Activated T-helper 1 cell treated with Interleukin-2 at 50 U/mL for 16 hours (primary cell): Measurements from ENCODE around the gene TFE3.

Source experiments
- DNase-seq: peaks from one replicate; pipeline ENCODE4 v3.0.0-alpha.2; 2020; ENCODE audit warnings: low read depth

TFE3 gene, protein sequence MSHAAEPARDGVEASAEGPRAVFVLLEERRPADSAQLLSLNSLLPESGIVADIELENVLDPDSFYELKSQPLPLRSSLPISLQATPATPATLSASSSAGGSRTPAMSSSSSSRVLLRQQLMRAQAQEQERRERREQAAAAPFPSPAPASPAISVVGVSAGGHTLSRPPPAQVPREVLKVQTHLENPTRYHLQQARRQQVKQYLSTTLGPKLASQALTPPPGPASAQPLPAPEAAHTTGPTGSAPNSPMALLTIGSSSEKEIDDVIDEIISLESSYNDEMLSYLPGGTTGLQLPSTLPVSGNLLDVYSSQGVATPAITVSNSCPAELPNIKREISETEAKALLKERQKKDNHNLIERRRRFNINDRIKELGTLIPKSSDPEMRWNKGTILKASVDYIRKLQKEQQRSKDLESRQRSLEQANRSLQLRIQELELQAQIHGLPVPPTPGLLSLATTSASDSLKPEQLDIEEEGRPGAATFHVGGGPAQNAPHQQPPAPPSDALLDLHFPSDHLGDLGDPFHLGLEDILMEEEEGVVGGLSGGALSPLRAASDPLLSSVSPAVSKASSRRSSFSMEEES

DNA sequence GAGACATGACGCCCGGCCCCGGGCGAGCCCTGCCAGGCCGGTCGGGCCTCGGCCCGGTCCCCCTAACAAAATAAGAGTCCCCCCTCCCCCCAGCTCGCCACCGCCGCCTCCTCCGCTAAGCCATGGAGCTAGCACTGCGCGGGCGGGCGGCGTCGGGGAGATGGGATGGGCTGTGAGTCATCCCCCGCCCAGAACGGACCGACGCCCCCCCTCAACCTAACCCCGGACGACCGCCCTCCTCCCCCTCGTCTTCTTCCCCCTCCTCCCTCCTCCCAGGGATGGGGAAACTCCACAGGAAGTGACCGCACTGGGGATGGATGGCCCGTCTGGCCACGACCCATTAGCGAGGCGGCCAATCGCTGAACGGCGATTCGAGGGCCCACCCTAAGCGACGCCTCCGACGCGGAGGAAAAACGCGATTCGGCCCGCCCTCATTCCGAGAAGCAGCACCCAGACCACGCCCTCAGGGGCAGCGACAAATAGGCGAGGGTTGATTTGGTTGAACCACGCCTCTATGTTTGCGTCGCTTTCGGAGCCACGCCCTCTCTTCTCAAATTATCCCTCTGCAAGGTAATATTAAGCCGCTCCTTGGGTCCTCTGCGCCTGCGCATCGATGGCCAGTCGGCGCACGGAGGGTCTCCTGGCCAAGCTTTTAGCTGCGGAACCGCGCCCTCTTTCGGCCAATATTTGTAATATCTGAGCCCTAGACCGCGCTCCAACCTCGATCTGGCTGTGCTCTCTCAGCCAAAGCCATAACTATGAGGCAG lies at the start of gene TFE3:
Gene TFE3 (minus strand): TSS at position 138 of the 767 bp plus-strand sequence. CDS start 131 bp downstream, at position 7.
- DNase-seq: peak; percentile 87

DNA sequence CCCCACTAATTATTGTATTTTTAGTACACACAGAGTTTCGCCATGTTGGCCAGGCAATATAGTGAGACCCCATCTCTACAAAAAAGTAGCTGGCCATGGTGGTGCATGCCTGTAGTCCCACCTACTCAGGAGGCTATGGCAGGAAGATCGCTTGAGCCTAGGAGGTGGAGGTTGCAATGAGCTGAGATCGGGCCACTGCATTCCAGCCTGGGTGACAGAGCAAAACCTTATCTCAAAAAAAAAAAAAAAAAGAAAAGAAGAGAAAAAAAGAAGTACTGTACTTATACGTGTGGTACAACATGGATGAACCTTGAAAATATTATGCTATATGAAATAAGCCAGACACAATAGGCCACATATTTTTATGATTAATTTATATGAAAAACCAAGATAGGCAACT lies 46.4 kb upstream of the TFE3 start:
- DNase-seq: no peak

- no peak for DNase-seq
Observed at GRCh38 chrX:49082271-49082871, 39.2 kb upstream of the TFE3 start.

DNA sequence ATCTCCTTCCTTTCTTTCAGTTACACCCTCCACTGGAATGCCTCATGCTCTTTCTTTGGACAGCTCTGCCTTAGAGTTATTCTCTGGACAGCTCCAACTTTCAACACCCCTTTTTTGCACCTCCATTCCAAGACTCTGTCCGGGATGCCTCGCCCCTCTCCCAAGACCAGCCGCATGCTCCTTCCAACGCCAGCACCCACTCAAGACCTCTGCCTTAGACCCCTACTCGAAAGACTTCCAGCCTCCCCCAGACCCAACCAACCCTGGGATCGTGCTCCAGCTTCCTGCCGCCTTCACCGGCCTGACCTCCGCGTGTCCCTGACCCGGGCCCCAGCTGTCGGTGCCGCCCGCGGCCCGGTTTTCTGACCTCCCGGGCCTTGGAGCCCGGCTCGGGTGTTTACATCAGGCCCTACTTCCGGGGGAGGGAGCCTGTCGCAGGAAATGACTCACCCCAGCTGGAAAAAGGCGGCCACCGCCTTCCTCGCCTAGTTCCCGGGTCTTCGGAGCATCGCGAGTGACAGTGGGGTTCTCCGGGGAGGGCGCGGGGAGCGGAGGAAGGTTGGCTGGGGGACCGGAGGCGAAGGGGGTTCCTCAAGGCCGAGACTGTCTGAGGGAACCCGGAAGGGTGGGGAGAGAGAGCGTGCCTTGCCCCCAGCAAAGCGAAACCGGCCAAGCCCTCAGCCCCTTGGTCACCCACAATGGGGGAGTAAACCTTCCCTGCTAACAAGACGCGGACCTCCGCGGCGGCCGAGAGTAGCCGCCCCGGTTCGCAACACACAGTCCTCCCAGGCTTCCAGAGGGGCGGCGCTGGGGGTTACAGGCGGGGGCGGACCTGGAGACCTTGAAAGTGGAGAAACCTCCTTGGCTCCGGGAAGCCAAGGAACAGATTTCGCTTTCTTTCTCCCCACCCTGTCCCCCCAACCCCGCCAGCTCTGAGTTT lies 36.6 kb upstream of the TFE3 start, which contains the start of gene WDR45:
Gene WDR45 (minus strand): TSS at position 399 of the 940 bp plus-strand sequence. CDS start 1,792 bp downstream, outside the sequence.
- peak; percentile 60 for DNase-seq

DNA sequence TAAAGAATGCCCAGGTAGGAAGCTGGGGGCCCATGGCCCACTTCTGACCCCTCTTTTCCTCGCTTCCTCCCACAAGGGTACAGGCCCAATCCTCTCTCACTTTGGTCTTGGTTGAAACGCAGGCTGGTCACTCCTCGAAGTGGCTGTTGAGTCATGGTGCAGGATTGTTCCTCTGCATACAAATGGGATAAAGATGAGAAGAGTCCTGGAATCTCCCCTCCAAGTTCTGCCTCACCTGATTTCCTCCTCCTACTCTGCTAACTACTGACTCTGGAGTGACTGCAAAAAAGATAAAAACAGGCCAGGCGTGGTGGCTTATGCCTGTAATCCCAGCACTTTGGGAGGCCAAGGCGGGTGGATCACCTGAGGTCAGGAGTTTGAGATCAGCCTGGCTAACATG lies 34.8 kb upstream of the TFE3 start:
- no peak for DNase-seq

DNA sequence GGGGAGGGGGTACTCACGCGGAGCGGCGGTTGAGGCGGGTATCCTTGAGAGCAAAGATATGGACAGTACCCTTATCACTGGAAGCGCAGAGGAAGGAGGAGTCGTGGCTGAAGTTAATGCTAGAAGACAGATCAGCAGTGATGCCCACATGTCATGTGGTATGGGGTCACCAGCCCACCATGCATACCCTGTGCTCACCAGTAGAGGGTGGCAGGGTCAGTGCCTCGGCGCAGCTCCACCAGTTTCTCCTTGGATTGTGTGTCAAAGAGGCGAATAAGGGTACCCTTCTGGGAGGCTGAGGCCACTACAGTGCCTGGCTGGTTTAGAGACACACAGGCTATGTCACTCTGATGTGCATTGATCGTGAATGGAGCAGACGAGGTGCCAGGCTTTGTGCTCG lies 32.2 kb upstream of the TFE3 start:
- no peak for DNase-seq

DNA sequence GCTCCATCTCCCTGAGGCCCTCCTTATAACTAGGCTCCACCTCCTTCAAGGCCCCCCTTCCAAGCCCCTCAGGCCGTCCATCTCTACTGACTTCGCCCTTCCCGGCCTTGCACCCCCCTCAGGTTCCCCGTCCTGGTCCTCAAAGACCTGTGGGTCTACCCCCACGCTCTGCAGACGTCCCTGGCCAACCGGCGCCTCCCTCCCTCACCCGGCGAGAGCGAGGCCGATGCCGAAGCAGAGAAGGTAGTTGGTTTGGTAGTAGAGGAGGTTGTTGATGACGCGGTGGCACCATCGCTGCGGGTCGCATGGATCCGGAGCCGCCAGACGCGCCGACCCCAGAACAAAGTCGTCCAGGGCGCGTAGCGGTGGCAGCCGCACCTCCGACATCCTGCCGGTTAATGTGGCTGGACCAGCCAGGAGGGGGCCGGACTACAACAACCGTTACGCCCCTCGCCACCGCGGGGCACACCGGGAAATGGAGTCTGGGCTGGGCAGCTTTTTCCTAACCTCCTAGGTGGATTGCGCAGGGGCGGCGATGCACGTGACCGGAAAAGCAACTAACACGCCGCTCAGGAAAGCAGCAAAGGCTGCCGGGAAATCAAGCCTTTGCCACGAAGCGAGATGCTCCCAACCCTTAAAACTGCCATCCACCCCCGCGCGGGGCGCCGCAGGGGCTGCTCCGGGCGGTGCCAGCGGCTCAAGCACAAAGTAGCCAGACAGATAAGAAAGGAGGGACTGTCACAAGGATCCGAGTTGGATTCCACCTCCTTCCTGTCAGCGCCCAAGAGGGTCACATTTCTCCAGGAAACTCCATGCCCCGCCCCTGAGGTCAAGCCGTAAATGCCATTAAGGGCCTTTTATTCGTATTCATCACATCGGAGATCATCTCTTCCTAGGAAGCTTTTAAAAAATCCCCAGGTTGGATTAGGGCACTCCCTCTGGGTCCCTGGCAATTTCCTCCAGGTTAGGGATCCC lies 30.7 kb upstream of the TFE3 start, which contains the start of gene PRAF2:
Gene PRAF2 (minus strand): TSS at position 402 of the 975 bp plus-strand sequence. CDS start 15 bp downstream, at position 387.
- peak; percentile 82 for DNase-seq

DNA sequence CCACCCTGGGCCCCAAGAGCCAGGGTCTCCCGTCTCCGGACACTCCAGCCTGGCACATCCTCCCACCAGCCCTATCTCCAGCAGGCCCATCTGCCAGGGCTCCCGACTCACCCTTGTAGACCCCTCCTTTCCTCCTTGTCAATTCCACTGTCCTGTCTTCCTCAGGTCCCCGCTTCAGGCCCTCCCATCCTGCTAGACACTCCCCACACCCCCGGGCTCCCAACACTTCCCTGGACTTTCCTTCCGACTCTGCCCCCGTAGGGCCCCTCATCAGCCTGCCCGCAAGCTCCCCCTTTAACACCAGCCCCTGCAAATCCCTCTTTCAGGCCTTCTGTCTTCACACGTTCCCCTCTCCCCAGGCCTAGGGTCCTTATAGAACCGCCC lies 29.5 kb upstream of the TFE3 start:
- no peak for DNase-seq

GRCh38 chrX:49071877-49072711 lies 28.9 kb upstream of the TFE3 start:
- no peak for DNase-seq

- DNase-seq: no peak
Observed at GRCh38 chrX:49070988-49071387, 27.8 kb upstream of the TFE3 start.

DNA sequence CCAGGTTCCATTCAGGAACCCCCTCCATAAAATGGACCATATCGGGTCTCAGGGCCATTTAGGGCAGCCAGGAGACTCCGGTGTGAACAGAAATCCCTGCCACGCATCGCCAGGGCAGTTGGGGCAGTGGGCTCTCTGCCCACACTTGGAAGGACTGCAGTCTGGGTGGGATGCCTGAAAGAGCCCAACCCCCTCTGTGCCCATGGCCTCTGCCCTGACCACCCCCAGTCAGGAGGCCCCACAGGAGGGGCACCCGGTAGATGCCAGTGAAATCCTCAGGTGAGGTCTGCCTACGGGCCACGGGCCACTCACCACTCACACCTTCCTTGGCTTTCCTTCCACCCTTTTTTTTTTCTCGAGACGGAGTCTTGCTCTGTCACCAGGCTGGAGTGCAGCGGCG lies 25.9 kb upstream of the TFE3 start:
- DNase-seq: no peak

DNA sequence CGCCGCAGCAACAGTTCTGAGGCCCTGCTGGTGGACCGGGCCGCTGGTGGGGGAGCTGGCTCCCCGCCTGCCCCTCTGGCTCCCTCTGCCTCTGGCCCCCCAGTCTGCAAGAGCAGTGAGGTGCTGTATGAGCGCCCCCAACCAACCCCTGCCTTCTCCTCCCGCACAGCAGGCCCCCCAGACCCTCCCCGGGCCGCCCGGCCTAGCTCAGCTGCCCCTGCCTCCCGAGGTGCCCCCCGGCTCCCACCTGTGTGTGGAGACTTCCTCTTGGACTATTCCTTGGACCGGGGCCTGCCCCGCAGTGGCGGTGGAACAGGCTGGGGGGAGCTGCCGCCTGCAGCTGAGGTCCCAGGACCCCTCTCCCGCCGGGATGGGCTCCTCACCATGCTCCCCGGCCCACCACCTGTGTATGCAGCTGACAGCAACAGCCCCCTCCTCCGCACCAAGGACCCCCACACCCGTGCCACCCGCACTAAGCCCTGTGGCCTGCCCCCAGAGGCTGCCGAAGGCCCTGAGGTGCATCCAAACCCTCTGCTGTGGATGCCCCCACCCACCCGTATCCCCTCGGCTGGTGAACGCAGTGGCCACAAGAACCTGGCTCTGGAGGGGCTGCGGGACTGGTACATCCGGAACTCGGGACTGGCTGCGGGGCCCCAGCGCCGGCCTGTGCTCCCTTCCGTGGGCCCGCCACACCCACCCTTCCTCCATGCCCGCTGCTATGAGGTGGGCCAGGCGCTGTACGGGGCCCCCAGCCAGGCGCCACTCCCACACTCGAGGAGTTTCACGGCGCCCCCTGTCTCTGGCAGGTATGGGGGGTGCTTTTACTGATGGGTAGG lies 24.3 kb upstream of the TFE3 start:
- no peak for DNase-seq

GRCh38 chrX:49066690-49067089 lies 23.5 kb upstream of the TFE3 start:
- DNase-seq: no peak

DNA sequence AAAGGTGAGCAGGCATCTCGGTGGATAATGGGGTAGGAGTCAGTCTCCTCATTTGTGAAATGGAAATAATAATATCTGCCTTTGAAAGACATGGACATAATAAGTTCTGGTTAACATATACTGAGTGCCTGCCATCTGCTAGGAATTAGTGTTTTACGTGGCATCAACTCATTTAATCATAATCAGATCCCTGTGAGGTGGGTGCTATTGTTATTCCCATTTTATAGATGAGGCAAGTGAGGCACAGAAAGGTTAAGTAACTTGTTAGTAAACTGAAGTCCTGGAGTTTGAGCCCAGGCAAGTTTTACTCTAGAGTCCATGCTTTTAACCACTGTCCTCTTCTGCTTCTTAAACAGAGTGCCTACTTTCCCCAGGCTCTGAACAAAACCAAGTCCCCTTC lies 23.1 kb upstream of the TFE3 start:
- no peak for DNase-seq

- no peak for DNase-seq
Observed at GRCh38 chrX:49064735-49065134, 21.6 kb upstream of the TFE3 start.

- DNase-seq: no peak
Observed at GRCh38 chrX:49064303-49064702, 21.1 kb upstream of the TFE3 start.

- DNase-seq: no peak
Observed at GRCh38 chrX:49063715-49064114, 20.6 kb upstream of the TFE3 start.

- DNase-seq: no peak
Observed at GRCh38 chrX:49061916-49062315, 18.8 kb upstream of the TFE3 start.
